Measurements from ENCODE around the gene MYH16. TPM values are rescaled to one million over a fixed set of nuclear protein-coding genes. Genes with fewer than 3 reads are reported as not detected.

The MYH16 gene
- total RNA-seq, 1 donor from 2014 or later: not detected

DNA sequence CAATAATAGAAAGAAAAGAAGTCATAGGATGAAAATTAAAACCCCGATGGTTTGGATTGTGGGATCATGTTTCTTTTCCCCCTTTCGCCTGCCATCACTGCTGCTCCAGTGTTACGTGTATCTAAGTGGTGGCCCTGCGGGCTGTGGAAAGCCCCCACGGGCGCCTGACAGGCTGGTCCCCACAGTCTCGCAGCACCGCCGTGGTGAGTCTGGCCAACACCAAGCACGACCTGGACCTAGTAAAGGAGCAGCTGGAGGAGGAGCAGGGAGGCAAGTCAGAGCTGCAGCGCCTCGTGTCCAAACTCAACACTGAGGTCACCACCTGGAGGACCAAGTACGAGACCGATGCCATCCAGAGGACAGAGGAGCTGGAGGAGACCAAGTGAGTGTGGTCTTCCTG is 19.5 kb downstream of the MYH16 start:
- Mint-ChIP-seq H3K27me3 (ENCODE audit: unreplicated experiment) (no peaks in the 10 kb centered on the region), H3K4me3 (ENCODE audit: unreplicated experiment) (no peak overlapping the region), H3K9me3 (ENCODE audit: unreplicated experiment) (no peaks in the 10 kb centered on the region), H3K4me1 (ENCODE audit: unreplicated experiment) (no peaks in the 10 kb centered on the region), H3K36me3 (ENCODE audit: unreplicated experiment) (no peaks in the 10 kb centered on the region), H3K27ac (ENCODE audit: unreplicated experiment) (no peak overlapping the region)
- TF ChIP-seq, protein P1, sequence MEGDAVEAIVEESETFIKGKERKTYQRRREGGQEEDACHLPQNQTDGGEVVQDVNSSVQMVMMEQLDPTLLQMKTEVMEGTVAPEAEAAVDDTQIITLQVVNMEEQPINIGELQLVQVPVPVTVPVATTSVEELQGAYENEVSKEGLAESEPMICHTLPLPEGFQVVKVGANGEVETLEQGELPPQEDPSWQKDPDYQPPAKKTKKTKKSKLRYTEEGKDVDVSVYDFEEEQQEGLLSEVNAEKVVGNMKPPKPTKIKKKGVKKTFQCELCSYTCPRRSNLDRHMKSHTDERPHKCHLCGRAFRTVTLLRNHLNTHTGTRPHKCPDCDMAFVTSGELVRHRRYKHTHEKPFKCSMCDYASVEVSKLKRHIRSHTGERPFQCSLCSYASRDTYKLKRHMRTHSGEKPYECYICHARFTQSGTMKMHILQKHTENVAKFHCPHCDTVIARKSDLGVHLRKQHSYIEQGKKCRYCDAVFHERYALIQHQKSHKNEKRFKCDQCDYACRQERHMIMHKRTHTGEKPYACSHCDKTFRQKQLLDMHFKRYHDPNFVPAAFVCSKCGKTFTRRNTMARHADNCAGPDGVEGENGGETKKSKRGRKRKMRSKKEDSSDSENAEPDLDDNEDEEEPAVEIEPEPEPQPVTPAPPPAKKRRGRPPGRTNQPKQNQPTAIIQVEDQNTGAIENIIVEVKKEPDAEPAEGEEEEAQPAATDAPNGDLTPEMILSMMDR (IDR thresholded peaks at IDR 0.05): no peak
- DNase-seq (ENCODE audit: extremely low spot score, unreplicated experiment): no peak

DNA sequence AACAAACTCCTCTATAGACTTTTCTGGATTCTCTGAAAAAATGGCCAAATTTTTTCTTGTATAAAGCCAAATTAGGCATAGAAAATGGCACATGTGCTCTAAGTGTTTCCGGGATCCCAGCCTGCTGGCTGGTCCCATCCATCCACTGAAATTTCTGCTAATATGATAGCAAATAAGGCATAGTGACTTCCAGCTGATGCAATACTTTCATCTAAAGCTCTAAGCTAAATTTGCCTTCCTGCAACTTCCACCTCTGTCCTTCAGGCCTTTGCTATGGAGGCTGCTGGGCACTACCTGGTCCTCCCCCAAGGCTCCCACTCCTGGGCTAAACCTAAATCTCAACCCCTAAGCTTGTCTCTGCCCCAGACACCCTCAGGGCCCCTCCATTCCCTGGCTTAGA is 20.5 kb downstream of the MYH16 start:
- H3K27ac Mint-ChIP-seq (ENCODE audit: unreplicated experiment): no peak overlapping the region
- no peaks in the 10 kb centered on the region for H3K27me3 Mint-ChIP-seq (ENCODE audit: unreplicated experiment)
- H3K4me3 Mint-ChIP-seq (ENCODE audit: unreplicated experiment): no peak overlapping the region
- no peaks in the 10 kb centered on the region for H3K36me3 Mint-ChIP-seq (ENCODE audit: unreplicated experiment)
- no peaks in the 10 kb centered on the region for H3K9me3 Mint-ChIP-seq (ENCODE audit: unreplicated experiment)
- DNase-seq (ENCODE audit: extremely low spot score, unreplicated experiment): no peak
- TF ChIP-seq, protein P1 (IDR thresholded peaks at IDR 0.05): no peak
- no peaks in the 10 kb centered on the region for H3K4me1 Mint-ChIP-seq (ENCODE audit: unreplicated experiment)

DNA sequence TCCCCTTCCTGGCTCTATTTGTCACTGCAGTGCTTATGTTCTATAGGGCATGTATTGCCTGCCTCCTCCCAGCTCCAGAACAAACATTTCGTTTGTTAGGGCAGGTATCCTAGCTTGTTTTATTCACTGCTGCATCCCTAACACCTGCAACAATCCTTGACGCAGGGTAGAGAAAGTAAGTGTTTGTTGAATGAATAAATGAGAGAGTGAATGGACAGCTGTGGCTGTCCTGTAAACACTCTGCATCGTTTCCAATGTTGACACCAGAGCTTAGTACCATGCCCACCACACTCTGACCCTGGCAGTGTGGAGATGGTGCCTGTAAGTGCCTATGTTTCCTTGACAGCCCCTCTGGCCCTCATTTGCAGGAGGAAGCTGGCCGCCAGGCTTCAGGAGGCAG is 21.0 kb downstream of the MYH16 start:
- Mint-ChIP-seq H3K36me3 (ENCODE audit: unreplicated experiment) (no peaks in the 10 kb centered on the region), H3K4me3 (ENCODE audit: unreplicated experiment) (no peak overlapping the region), H3K9me3 (ENCODE audit: unreplicated experiment) (no peaks in the 10 kb centered on the region), H3K27me3 (ENCODE audit: unreplicated experiment) (no peaks in the 10 kb centered on the region), H3K27ac (ENCODE audit: unreplicated experiment) (no peak overlapping the region), H3K4me1 (ENCODE audit: unreplicated experiment) (no peaks in the 10 kb centered on the region)
- no peak for DNase-seq (ENCODE audit: extremely low spot score, unreplicated experiment)
- TF ChIP-seq, protein P1 (IDR thresholded peaks at IDR 0.05): no peak

DNA sequence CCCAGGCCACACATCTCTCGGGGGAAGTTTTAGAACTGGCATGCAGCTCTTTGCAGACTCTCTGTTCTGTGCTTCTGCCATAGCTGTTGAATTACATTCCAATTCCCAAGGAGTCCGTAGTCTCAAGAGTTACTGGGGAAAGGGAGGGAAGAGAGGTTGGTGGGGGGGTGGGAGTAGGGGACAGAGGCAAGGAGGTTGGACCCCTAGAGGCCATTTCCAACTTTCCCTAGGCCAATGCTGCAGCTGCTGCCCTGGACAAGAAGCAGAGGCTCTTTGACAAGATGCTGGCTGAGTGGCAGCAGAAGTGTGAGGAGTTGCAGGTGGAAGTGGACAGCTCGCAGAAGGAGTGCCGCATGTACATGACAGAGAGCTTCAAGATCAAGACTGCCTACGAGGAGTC is 23.8 kb downstream of the MYH16 start:
- Mint-ChIP-seq H3K36me3 (ENCODE audit: unreplicated experiment) (no peaks in the 10 kb centered on the region), H3K27me3 (ENCODE audit: unreplicated experiment) (no peaks in the 10 kb centered on the region), H3K4me3 (ENCODE audit: unreplicated experiment) (no peak overlapping the region), H3K9me3 (ENCODE audit: unreplicated experiment) (no peaks in the 10 kb centered on the region), H3K4me1 (ENCODE audit: unreplicated experiment) (no peaks in the 10 kb centered on the region), H3K27ac (ENCODE audit: unreplicated experiment) (no peak overlapping the region)
- TF ChIP-seq, protein P1 (IDR thresholded peaks at IDR 0.05): no peak
- DNase-seq (ENCODE audit: extremely low spot score, unreplicated experiment): no peak

DNA sequence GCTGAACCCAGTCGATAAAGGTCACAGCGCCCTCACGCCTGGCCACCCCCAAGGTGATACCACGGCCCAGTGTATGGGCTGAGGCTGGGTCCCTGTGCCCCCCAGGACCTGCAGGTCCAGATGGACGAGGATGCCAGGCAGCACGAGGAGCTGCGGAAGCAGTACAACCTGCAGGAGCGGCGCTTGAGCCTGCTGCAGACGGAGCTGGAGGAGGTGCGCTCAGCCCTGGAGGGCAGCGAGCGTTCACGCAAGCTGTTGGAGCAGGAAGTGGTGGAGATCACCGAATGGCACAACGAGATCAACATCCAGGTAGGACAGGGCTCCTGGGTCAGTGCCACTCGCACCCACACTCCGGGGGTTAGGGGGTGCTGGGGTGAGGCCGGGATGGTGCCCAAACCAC is 28.9 kb downstream of the MYH16 start:
- H3K27me3 Mint-ChIP-seq (ENCODE audit: unreplicated experiment): no peaks in the 10 kb centered on the region
- no peak for DNase-seq (ENCODE audit: extremely low spot score, unreplicated experiment)
- TF ChIP-seq, protein P1 (IDR thresholded peaks at IDR 0.05): no peak
- H3K4me1 Mint-ChIP-seq (ENCODE audit: unreplicated experiment): no peaks in the 10 kb centered on the region
- no peaks in the 10 kb centered on the region for H3K9me3 Mint-ChIP-seq (ENCODE audit: unreplicated experiment)
- H3K4me3 Mint-ChIP-seq (ENCODE audit: unreplicated experiment): no peak overlapping the region
- H3K36me3 Mint-ChIP-seq (ENCODE audit: unreplicated experiment): no peaks in the 10 kb centered on the region
- H3K27ac Mint-ChIP-seq (ENCODE audit: unreplicated experiment): no peak overlapping the region

Data from osteocyte (in vitro differentiated cells).